ENCODE data around the gene UGDH. TPM values are rescaled to one million over a fixed set of nuclear protein-coding genes. Genes with fewer than 3 reads are reported as not detected.

The UGDH gene
- total and polyA plus RNA-seq, 2 of the 13 experiments (the other 11 are each of a cell fraction or from before 2014, with no cell fraction given): 99.0 to 384 TPM

DNA sequence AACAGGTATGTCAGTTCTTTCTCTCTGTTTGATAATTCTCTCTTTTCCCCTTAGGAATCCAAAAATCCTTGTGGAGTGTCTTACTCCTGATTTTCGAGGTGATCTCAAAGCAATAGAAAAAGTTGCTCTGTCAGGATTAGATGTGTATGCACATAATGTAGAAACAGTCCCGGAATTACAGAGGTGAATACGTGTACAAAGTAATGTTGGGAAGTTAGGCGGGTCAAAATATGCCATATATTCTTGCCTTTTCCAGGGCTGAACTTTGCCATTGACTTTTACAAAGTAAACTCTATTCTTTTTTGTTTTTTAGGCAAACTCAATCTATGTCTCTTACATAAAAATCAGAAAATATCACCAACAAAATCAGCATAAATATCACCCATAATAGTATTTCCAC is 59.8 kb downstream of the UGDH start (continued):
- TF ChIP-seq, protein P1, sequence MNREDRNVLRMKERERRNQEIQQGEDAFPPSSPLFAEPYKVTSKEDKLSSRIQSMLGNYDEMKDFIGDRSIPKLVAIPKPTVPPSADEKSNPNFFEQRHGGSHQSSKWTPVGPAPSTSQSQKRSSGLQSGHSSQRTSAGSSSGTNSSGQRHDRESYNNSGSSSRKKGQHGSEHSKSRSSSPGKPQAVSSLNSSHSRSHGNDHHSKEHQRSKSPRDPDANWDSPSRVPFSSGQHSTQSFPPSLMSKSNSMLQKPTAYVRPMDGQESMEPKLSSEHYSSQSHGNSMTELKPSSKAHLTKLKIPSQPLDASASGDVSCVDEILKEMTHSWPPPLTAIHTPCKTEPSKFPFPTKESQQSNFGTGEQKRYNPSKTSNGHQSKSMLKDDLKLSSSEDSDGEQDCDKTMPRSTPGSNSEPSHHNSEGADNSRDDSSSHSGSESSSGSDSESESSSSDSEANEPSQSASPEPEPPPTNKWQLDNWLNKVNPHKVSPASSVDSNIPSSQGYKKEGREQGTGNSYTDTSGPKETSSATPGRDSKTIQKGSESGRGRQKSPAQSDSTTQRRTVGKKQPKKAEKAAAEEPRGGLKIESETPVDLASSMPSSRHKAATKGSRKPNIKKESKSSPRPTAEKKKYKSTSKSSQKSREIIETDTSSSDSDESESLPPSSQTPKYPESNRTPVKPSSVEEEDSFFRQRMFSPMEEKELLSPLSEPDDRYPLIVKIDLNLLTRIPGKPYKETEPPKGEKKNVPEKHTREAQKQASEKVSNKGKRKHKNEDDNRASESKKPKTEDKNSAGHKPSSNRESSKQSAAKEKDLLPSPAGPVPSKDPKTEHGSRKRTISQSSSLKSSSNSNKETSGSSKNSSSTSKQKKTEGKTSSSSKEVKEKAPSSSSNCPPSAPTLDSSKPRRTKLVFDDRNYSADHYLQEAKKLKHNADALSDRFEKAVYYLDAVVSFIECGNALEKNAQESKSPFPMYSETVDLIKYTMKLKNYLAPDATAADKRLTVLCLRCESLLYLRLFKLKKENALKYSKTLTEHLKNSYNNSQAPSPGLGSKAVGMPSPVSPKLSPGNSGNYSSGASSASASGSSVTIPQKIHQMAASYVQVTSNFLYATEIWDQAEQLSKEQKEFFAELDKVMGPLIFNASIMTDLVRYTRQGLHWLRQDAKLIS (CRISPR knock-in tag; IDR thresholded peaks at IDR 0.05): no peak
- TF ChIP-seq KLF6 (CRISPR knock-in tag; IDR thresholded peaks at IDR 0.05): no peak
- TF ChIP-seq, protein P2, sequence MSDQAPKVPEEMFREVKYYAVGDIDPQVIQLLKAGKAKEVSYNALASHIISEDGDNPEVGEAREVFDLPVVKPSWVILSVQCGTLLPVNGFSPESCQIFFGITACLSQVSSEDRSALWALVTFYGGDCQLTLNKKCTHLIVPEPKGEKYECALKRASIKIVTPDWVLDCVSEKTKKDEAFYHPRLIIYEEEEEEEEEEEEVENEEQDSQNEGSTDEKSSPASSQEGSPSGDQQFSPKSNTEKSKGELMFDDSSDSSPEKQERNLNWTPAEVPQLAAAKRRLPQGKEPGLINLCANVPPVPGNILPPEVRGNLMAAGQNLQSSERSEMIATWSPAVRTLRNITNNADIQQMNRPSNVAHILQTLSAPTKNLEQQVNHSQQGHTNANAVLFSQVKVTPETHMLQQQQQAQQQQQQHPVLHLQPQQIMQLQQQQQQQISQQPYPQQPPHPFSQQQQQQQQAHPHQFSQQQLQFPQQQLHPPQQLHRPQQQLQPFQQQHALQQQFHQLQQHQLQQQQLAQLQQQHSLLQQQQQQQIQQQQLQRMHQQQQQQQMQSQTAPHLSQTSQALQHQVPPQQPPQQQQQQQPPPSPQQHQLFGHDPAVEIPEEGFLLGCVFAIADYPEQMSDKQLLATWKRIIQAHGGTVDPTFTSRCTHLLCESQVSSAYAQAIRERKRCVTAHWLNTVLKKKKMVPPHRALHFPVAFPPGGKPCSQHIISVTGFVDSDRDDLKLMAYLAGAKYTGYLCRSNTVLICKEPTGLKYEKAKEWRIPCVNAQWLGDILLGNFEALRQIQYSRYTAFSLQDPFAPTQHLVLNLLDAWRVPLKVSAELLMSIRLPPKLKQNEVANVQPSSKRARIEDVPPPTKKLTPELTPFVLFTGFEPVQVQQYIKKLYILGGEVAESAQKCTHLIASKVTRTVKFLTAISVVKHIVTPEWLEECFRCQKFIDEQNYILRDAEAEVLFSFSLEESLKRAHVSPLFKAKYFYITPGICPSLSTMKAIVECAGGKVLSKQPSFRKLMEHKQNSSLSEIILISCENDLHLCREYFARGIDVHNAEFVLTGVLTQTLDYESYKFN (CRISPR knock-in tag; conservative IDR thresholded peaks at IDR 0.05): peak; percentile 83
- no peak for TF ChIP-seq ETV5 (CRISPR knock-in tag; IDR thresholded peaks at IDR 0.05; ENCODE audit: borderline replicate concordance)
- TF ChIP-seq, protein P3, sequence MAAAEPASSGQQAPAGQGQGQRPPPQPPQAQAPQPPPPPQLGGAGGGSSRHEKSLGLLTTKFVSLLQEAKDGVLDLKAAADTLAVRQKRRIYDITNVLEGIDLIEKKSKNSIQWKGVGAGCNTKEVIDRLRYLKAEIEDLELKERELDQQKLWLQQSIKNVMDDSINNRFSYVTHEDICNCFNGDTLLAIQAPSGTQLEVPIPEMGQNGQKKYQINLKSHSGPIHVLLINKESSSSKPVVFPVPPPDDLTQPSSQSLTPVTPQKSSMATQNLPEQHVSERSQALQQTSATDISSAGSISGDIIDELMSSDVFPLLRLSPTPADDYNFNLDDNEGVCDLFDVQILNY (CRISPR knock-in tag; conservative IDR thresholded peaks at IDR 0.05): no peak
- TF ChIP-seq ATAD3A (CRISPR knock-in tag; IDR thresholded peaks at IDR 0.05): no peak
- TF ChIP-seq, protein P4, sequence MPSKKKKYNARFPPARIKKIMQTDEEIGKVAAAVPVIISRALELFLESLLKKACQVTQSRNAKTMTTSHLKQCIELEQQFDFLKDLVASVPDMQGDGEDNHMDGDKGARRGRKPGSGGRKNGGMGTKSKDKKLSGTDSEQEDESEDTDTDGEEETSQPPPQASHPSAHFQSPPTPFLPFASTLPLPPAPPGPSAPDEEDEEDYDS (CRISPR knock-in tag; IDR thresholded peaks at IDR 0.05): 0 out of 2 replicates have a peak, but pooled peaks have one; percentile 14
- TF ChIP-seq BRCA1 (CRISPR knock-in tag; IDR thresholded peaks at IDR 0.05): no peak
- no peak for TF ChIP-seq SRSF4 (IDR thresholded peaks at IDR 0.05; ENCODE audit: low read depth, low read length, poor library complexity, severe bottlenecking)
- TF ChIP-seq ZNF878 (CRISPR knock-in tag; IDR thresholded peaks at IDR 0.05): no peak
- TF ChIP-seq ZNF724P (CRISPR knock-in tag; IDR thresholded peaks at IDR 0.05; ENCODE audit: borderline replicate concordance): no peak
- TF ChIP-seq JARID2 (CRISPR knock-in tag; IDR thresholded peaks at IDR 0.05; ENCODE audit: insufficient replicate concordance): no peak
- TF ChIP-seq FOXA3 (CRISPR knock-in tag; IDR thresholded peaks at IDR 0.05): peak; percentile 55; the same call in 1 of the 2 replicates
- TF ChIP-seq, protein P5, sequence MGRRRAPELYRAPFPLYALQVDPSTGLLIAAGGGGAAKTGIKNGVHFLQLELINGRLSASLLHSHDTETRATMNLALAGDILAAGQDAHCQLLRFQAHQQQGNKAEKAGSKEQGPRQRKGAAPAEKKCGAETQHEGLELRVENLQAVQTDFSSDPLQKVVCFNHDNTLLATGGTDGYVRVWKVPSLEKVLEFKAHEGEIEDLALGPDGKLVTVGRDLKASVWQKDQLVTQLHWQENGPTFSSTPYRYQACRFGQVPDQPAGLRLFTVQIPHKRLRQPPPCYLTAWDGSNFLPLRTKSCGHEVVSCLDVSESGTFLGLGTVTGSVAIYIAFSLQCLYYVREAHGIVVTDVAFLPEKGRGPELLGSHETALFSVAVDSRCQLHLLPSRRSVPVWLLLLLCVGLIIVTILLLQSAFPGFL (CRISPR knock-in tag; IDR thresholded peaks at IDR 0.05): no peak
- TF ChIP-seq, protein P6, sequence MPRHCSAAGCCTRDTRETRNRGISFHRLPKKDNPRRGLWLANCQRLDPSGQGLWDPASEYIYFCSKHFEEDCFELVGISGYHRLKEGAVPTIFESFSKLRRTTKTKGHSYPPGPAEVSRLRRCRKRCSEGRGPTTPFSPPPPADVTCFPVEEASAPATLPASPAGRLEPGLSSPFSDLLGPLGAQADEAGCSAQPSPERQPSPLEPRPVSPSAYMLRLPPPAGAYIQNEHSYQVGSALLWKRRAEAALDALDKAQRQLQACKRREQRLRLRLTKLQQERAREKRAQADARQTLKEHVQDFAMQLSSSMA (CRISPR knock-in tag; IDR thresholded peaks at IDR 0.05): no peak
- no peak for TF ChIP-seq ZNF17 (CRISPR knock-in tag; IDR thresholded peaks at IDR 0.05)
- TF ChIP-seq, protein P7, sequence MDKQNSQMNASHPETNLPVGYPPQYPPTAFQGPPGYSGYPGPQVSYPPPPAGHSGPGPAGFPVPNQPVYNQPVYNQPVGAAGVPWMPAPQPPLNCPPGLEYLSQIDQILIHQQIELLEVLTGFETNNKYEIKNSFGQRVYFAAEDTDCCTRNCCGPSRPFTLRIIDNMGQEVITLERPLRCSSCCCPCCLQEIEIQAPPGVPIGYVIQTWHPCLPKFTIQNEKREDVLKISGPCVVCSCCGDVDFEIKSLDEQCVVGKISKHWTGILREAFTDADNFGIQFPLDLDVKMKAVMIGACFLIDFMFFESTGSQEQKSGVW (CRISPR knock-in tag; IDR thresholded peaks at IDR 0.05; ENCODE audit: borderline replicate concordance): no peak
- no peak for TF ChIP-seq YEATS4 (CRISPR knock-in tag; IDR thresholded peaks at IDR 0.05; ENCODE audit: borderline replicate concordance)
